Stomach (tissue), 9 donors: Measurements from ENCODE around the gene TXNDC17. TPM values are rescaled to one million over a fixed set of nuclear protein-coding genes. Genes with fewer than 3 reads are reported as not detected.
A peak's percentile ranks its signal among the peaks of the same experiment; 100 is the strongest.
"Not testable (repeated sequence)": the region's sequence is repeated elsewhere in the genome, so short reads cannot be mapped to it uniquely, and the experiment has no call there.

Source experiments
- DNase-seq, 2 donors: peaks; one replicate each; pipeline versions ENCODE4 v3.0.0 to v3.0.0-alpha.2; 2013 to 2019
- H3K27ac ChIP-seq, 5 donors: fragments of 200-600 bp in 4 of 5; sonication (generic) in 4 of 5; one replicate each; pipeline ENCODE4 v1.5.1; 2013 to 2019; ENCODE audit warnings: mild to moderate bottlenecking in 1 of 5, moderate library complexity in 1 of 5
- H3K27me3 ChIP-seq, 3 donors: fragments of 200-600 bp; sonication (generic); one replicate each; pipeline ENCODE4 v1.5.1; 2017 to 2019; ENCODE audit warnings: mixed run types in 1 of 3
- H3K36me3 ChIP-seq, 4 donors: fragments of 200-600 bp; sonication (generic); 1 replicate in 3 of 4; 2 replicates in 1 of 4; pipeline ENCODE4 v1.5.1; 2016 to 2019
- H3K4me1 ChIP-seq, 4 donors: fragments of 200-600 bp; sonication (generic); one replicate each; pipeline ENCODE4 v1.5.1; 2016 to 2019
- H3K4me3 ChIP-seq, 4 donors: fragments of 200-600 bp; sonication (generic) in 3 of 4; one replicate each; pipeline ENCODE4 v1.5.1; 2016 to 2019; ENCODE audit warnings: mild to moderate bottlenecking in 1 of 4
- H3K9me3 ChIP-seq, 4 donors: fragments of 200-600 bp; sonication (generic); one replicate each; pipeline ENCODE4 v1.5.1; 2016 to 2019
- CTCF ChIP-seq, 7 experiments: fragments of 450-650 bp in 4 of 7; fragments of 200-600 bp in 3 of 7; sonication (generic) in 3 of 7; IDR thresholded peaks; one replicate each; pipeline ENCODE4 v1.5.1; 2016 to 2019; ENCODE audit warnings: antibody characterized with exemption in 7 of 7, control low read depth in 2 of 7, mild to moderate bottlenecking in 1 of 7
- EP300 ChIP-seq: sonication (generic); formaldehyde crosslinking; IDR thresholded peaks from one replicate; pipeline ENCODE4 v1.6.1; 2017; ENCODE audit warnings: antibody characterized with exemption
- POLR2A ChIP-seq, 4 donors: fragments of 450-650 bp; IDR thresholded peaks; one replicate each; pipeline ENCODE4 v1.6.1; 2016; ENCODE audit warnings: antibody characterized with exemption in 4 of 4, control low read depth in 2 of 4, mild to moderate bottlenecking in 1 of 4, moderate library complexity in 1 of 4
- POLR2AphosphoS5 ChIP-seq, 3 donors: sonication (generic); formaldehyde crosslinking; IDR thresholded peaks; one replicate each; pipeline ENCODE4 v1.6.1; 2016; ENCODE audit warnings: antibody characterized with exemption in 3 of 3
- WGBS, 5 donors: extraction: QIAGEN DNeasy Blood & Tissue Kit in 3 of 5; methylation state at CpG; one replicate each; pipeline versions ENCODE4 v1.1.5 to v1.1.7; 2013 to 2018; 5-methylcytosine and 5-hydroxymethylcytosine counted together
- intact Hi-C: fragments of 100-400 bp; cut with DNase I; formaldehyde crosslinking; loops from one replicate; pipeline ENCODE4 v1.15.1; 2023; ENCODE audit warnings: low total_unique reads
- polyA plus RNA-seq, 3 donors: library from polyadenylated mRNA; stranded (reverse); fragments of 200-250 nt; gene quantifications; one replicate each; pipeline ENCODE4 v1.2.3, GENCODE V29; 2013
- total RNA-seq, 5 donors: library from RNA; depleted of rRNA; stranded (reverse); fragments of >200 nt; gene quantifications; one replicate each; pipeline versions ENCODE4 v1.1.0 to v1.2.3, GENCODE V29; 2014 to 2016
- donor health status: healthy with polysubstance abuse.
- donor health status: Bipolar disorder and iron deficiency.
- donor health status: healthy.

TXNDC17 gene
- total and polyA plus RNA-seq, 8 donors: 28.7 to 375 (median 169) TPM; not detected in 1

DNA sequence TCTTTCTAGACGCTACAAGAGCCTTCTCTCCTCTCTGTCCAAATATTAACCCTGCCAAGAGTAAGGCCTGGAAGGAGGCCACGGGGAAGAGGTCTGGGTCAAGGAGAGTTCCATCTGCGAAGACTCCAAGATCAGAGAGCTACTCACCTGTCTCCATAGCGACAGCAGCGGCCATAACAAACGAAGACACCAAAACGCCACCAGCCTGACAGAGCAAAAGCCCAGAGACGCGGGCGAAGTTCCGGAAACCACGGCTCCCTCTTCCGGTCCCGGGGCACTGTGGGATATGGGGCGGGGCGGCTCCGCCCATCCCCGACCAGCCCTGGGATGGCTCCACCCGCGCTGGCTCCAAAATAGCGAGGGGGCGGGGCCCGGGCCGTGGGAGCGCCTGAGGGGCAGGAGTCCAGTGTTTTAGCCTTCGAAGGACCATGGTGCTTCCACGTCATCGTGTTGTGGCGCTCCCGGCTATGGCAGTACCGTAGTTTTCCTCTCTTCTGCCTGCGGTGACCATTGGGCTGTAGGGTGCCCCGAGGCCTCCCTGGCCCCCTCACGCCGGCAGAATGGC, 10.6 kb downstream of the TXNDC17 start, which contains the start of the genes C17orf100 and MED31:
Gene C17orf100, plus strand, starts transcription at position 409 of the 565 bp plus-strand sequence. Its CDS starts 152 bp downstream, at position 561.
Gene MED31, minus strand, starts transcription at position 252 of the 565 bp plus-strand sequence. Its CDS starts 77 bp downstream, at position 175.
- H3K27ac ChIP-seq: peak within 1 kb of the TSS; percentile 82 to 93 (median 86)
- H3K9me3 ChIP-seq: peaks cover 0 to 6% (median 0%) of the 10 kb centered on the region in 4 donors
- 0 to 1% (median 1%) methylated on average over 9 to 35 of the region's 35 CpGs for WGBS, 5 donors
- H3K4me1 ChIP-seq: peaks cover 20 to 80% (median 61%) of the 10 kb centered on the region in 4 donors
- H3K36me3 ChIP-seq: peaks cover 7 to 33% (median 27%) of the 10 kb centered on the region in 4 donors
- intact Hi-C loops: no loop called here
- peak within 1 kb of the TSS; percentile 57 to 83 (median 62) for H3K4me3 ChIP-seq
- peaks cover 7 to 30% (median 15%) of the 10 kb centered on the region in 3 donors for H3K27me3 ChIP-seq
- no peak for TF ChIP-seq CTCF (IDR thresholded peaks at IDR 0.05)
- peak in 1 of 4 donors; percentile 60 for TF ChIP-seq POLR2A (IDR thresholded peaks at IDR 0.05)
- TF ChIP-seq POLR2AphosphoS5 (IDR thresholded peaks at IDR 0.05): peak; percentile 78 to 94 (median 81)
- no peak for TF ChIP-seq EP300
- DNase-seq: peak; percentile 97

DNA sequence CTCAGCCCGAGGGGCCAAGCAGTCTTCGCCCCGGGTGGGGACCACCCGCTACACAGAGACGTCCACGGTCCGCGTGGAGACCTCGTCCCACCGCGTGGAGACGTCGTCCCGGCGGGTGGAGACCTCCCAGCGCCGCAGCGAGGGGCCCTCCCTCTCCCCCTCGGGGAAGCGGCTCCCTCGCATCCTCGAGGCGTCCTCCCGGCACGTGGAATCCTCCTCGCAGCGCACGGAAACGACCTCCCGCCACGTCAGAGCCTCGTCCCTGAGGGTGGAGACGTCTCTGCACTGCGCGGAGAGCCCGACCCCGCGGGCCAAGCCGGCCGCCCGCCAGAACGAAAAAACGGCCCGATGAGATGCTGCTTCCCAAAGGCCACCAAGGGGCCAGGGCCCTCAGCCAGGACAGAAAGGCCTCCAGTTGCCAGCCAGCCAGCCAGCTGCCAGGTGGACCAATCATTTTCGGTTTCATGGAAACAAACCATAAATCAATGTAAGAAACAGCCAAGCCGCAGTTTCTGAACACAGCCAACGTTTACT, 11.1 kb downstream of the TXNDC17 start:
- Histone ChIP-seq H3K4me1 (peaks cover 20 to 80% (median 59%) of the 10 kb centered on the region in 4 donors), H3K9me3 (peaks cover 0 to 6% (median 0%) of the 10 kb centered on the region in 4 donors), H3K27me3 (peaks cover 7 to 36% (median 18%) of the 10 kb centered on the region in 3 donors), H3K4me3 (peak overlapping the region; percentile 57 to 83 (median 62)), H3K36me3 (peaks cover 7 to 27% (median 21%) of the 10 kb centered on the region in 4 donors), H3K27ac (peak overlapping the region; percentile 81 to 91 (median 83))
- intact Hi-C loops: no loop called here
- TF ChIP-seq CTCF (IDR thresholded peaks at IDR 0.05): no peak
- TF ChIP-seq POLR2A (IDR thresholded peaks at IDR 0.05): no peak
- peak in 1 of 3 donors; percentile 18 for TF ChIP-seq POLR2AphosphoS5 (IDR thresholded peaks at IDR 0.05)
- DNase-seq: peak; percentile 66 to 81
- WGBS, 5 donors: 3 to 11% (median 5%) methylated on average over 3 to 47 of the region's 47 CpGs

GRCh38 chr17:6654841-6655731, 14.2 kb downstream of the TXNDC17 start:
- no peak overlapping the region for H3K27ac ChIP-seq
- H3K4me1 ChIP-seq: peaks cover 14 to 56% (median 41%) of the 10 kb centered on the region in 4 donors
- H3K4me3 ChIP-seq: peak overlapping the region in 2 of 4 donors; percentile 16 to 20
- peaks cover 7 to 61% (median 26%) of the 10 kb centered on the region in 3 donors for H3K27me3 ChIP-seq
- intact Hi-C loops: no loop called here
- TF ChIP-seq EP300: no peak
- no peak for TF ChIP-seq POLR2A (IDR thresholded peaks at IDR 0.05)
- TF ChIP-seq POLR2AphosphoS5 (IDR thresholded peaks at IDR 0.05): no peak
- no peak for TF ChIP-seq CTCF (IDR thresholded peaks at IDR 0.05)
- peaks cover 0 to 6% (median 0%) of the 10 kb centered on the region in 4 donors for H3K9me3 ChIP-seq
- peak; percentile 52 to 54 for DNase-seq
- 12 to 53% (median 34%) methylated on average over 41 to 46 of the region's 46 CpGs for WGBS, 5 donors
- no peaks in the 10 kb centered on the region for H3K36me3 ChIP-seq

DNA sequence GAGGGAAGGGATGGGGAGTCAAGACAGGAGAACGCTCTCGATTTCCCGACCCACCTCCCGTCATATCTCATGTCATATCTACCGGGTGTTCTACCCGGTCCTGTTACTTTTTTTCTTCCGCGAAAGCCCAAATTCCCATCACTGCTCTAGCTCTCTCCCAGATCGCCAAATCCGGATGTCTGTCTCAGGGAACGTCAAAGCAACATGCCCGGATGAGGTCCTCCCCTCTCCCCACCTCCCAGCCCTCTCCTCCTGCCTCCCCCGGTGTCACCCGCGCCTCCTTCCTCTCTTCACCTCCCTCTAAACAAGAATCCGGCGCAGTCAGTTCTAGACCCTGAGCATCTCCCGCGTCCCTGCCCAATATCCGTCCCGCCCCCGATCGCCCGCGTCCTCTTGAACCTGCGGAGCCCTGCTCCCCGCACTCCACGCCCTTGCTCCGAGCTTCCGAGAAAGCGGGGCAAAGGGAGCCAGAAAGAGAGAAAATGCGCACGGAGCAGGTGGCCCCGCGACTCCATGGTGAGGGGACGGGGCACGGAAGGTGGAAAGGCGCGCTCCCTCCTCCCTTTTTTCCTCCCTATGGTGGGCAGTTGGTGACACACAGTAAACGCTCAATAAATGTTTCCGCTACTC, 15.0 kb downstream of the TXNDC17 start:
- intact Hi-C loops, H3K4me3 ChIP-seq, H3K27ac ChIP-seq, H3K9me3 ChIP-seq, DNase-seq, H3K36me3 ChIP-seq: not testable (repeated sequence)
- Histone ChIP-seq H3K4me1 (peaks cover 10 to 48% (median 34%) of the 10 kb centered on the region in 4 donors), H3K27me3 (peaks cover 7 to 67% (median 26%) of the 10 kb centered on the region in 3 donors)
- 1 to 5% (median 4%) methylated on average over 16 to 33 of the region's 41 CpGs for WGBS, 5 donors

DNA sequence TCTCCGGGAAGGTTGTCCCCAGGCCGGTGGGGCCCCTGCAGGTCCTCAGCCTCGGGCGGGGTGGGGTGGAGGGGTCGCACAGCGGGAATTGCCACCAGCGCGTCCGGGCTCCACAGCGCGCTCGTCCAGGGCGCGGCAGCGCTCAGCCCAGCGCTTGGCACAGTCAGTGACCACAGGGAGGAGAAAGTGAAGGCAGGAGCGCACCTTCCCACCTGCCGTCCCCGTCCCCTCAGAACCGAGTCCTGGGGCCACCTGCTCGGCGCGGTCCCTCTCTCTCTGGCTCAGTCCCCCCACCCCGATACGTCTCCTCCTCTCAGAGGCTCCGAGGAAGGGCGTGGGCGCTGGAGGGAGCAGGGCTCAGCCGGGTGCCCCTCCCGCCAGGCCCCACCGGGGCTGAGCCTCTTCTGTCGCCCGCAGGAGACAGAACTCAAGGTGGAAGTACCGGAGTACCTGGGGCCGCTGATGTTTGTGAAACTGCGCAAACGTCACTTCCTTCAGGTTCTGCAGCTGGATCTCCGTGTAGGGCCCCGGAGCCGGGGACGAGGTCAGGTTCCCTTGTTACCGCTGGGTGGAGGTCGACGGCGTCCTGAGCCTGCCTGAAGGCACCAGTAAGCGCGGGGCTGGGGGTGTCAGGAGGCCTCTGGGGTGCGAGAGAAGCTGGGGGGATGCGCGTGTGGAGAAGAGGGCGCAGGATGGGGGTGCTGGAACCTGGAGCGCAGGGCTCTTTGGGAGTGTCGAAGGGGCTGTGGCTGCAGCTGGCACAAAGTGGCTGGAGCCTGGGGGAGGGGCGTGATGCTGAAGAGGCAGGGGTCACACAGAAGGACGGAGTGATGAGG, 16.2 kb downstream of the TXNDC17 start:
- 6 to 15% (median 8%) methylated on average over 41 to 54 of the region's 55 CpGs for WGBS, 5 donors
- Histone ChIP-seq H3K4me1 (peaks cover 6 to 44% (median 29%) of the 10 kb centered on the region in 4 donors), H3K4me3 (peak overlapping the region in 3 of 4 donors; percentile 21 to 41 (median 26)), H3K27me3 (peaks cover 7 to 67% (median 26%) of the 10 kb centered on the region in 3 donors)
- DNase-seq: peak in 1 of 2 donors; percentile 52
- H3K9me3 ChIP-seq, H3K36me3 ChIP-seq, H3K27ac ChIP-seq, intact Hi-C loops: not testable (repeated sequence)
